GM12865 (cell line): ENCODE measurements around the gene LTA.

Experiments
- DNase-seq: peaks from one replicate; pipeline ENCODE4 v3.0.0; 2010; ENCODE audit warnings: low read depth
- H3K4me3 ChIP-seq: 2 replicates; pipeline ENCODE4 v1.5.1; 2011; ENCODE audit warnings: mild to moderate bottlenecking, low read depth, low read length, control low read depth
- TF ChIP-seq, protein P1 (sequence below): IDR thresholded peaks from 2 replicates; pipeline ENCODE4 v1.5.1; 2011; ENCODE audit warnings: low read length, control low read depth, low read depth, inconsistent platforms; ENCODE audit not compliant: insufficient read depth; ENCODE audit errors: missing control alignments

Gene LTA

DNA sequence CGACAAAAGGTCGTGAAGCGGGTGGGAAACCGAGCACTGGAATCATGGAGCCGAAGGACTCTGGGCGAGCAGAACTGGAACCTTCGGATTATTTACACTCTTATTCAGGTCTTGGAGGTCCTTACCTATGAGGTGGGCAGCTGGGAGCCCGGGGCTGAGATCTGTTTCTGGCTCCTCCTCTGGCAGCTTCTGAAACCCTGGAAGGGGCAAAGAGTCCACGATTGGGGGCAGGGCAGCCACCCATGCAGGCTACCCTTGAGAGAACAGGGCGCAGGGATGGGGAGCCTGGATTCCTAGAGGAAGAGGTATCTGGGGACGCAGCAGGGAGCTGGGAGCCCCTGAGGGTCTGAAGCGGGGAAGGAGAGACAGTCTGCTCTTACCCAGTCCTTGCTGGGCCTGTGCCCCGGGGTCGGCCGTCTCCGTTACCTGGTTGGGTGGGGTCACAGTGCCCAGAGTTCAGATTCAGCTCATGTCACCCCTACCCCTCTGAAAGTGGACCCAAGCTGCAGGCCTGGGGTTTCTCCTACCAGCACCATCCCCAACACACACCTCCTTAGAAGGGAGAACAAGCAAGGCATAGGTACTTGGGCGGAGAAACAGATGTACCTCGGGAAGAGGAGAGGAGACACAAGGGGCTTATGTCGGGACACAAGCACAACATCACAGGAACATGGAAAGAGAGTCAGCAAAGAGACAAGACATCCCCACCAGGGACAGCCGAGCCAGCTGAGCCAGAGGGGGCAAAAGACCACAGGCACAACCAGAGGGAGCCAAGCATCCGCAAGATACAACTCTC, 9.5 kb downstream of the LTA start:
- TF ChIP-seq, protein P1, sequence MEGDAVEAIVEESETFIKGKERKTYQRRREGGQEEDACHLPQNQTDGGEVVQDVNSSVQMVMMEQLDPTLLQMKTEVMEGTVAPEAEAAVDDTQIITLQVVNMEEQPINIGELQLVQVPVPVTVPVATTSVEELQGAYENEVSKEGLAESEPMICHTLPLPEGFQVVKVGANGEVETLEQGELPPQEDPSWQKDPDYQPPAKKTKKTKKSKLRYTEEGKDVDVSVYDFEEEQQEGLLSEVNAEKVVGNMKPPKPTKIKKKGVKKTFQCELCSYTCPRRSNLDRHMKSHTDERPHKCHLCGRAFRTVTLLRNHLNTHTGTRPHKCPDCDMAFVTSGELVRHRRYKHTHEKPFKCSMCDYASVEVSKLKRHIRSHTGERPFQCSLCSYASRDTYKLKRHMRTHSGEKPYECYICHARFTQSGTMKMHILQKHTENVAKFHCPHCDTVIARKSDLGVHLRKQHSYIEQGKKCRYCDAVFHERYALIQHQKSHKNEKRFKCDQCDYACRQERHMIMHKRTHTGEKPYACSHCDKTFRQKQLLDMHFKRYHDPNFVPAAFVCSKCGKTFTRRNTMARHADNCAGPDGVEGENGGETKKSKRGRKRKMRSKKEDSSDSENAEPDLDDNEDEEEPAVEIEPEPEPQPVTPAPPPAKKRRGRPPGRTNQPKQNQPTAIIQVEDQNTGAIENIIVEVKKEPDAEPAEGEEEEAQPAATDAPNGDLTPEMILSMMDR = no peak
- DNase-seq = no peak

DNA sequence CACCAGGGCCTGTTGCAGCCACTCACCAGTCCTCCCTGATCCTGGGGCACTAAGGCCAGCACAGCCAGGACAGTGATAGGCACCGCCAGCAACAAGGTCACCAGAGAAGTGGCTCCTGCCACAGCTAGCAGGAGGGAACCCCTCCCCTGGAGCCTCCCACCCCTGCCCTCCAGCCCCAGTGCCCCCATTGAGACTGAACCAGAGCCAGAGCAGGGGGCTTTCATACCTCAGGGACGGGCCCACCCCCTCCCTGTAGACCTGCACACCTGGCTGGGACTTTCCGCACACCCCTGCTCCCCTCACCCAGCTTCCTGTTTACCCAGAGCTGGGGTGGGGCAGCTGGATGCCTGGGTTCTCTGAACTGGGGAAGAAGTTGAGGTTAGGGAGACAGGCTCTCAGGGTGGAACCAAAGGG, 10.1 kb downstream of the LTA start, which contains the start of gene LTB:
Gene LTB (minus strand): TSS at position 195 of the 414 bp plus-strand sequence. CDS start 7 bp downstream, at position 188.
- peak; percentile 55 for DNase-seq
- peak within 1 kb of the TSS; percentile 84 for H3K4me3 ChIP-seq
- TF ChIP-seq, protein P1 = no peak

More for the DNA sequence above, 9.5 kb downstream of the LTA start:
- peak overlapping the region; percentile 84 for H3K4me3 ChIP-seq

DNA sequence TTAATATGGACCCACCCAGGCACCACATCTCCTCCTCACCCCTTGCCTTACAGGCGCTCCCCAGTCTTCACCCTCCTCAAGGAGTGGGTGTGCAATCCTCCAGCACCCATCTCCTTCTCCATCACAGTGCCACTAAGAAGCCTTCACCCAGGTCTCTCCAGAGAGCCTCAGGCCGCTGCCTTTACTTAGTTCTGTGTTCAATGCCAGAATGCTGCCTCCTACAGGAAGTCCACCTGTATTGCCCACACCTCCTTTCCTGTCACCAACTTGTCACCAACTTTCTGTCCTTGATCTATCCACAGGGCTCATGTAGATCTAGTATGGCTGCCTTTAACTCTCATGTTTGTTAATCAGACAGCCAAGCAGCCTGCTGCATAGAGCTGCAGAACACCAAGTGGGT, 13.4 kb downstream of the LTA start:
- TF ChIP-seq, protein P1 = peak; percentile 62
- no peak overlapping the region for H3K4me3 ChIP-seq
- DNase-seq = peak; percentile 83

DNA sequence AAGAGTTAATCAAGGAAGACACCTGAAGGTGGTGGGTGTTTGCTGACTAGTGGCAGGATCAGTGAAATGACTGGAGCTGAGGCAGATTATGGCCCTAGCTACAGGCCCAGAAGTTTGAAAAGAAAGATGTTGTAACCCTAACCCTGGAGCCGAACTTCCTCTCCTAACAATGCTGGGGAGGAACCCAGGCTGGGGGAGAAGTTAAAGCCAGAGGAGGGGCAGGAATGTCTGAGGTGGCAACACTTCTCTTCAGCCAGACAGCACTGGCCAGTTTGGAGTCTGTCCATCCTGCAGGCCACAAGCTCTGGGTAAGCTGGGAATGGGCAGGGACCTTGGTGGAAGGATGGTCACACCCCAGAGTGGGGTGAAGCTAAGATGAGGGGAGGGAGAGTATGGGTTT, 13.9 kb downstream of the LTA start, which contains the start of gene LST1:
Gene LST1 (plus strand): TSS at position 270 of the 400 bp plus-strand sequence. CDS start 1,023 bp downstream, outside the sequence.
- peak within 1 kb of the TSS; percentile 52 for H3K4me3 ChIP-seq
- DNase-seq = no peak
- TF ChIP-seq, protein P1 = no peak

DNA sequence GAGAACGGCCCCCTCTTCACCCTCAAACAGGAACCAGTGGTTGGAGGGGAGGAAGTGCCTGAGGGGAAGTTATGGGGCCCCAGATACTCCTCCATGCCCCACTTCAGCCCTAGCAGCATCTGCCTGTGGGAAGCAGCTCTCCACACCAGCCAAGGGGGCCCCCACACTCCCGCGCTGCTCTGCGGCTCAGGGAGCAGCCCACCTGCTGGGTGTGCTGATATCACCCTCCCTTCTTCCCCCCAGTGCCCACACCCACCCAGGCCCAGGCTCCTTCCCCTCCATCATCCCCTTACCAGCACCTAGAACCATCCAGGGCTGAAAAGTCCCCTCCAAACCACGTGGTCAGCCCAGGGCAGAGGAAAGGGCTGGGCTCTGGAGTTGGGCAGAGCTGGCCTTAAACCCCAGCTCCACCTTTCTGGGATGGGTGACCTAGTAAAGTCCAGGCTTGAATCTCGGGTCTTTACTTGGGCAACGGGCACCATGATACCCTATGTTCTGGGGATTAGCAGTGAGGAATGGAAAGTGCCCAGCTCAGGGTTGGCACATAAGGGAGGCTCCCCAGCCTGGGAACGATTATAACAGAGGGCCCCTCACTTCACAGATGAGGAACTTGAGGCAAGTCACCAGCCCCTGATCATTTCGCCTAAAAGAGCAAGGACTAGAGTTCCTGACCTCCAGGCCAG, 14.7 kb downstream of the LTA start:
- TF ChIP-seq, protein P1 = no peak

DNA sequence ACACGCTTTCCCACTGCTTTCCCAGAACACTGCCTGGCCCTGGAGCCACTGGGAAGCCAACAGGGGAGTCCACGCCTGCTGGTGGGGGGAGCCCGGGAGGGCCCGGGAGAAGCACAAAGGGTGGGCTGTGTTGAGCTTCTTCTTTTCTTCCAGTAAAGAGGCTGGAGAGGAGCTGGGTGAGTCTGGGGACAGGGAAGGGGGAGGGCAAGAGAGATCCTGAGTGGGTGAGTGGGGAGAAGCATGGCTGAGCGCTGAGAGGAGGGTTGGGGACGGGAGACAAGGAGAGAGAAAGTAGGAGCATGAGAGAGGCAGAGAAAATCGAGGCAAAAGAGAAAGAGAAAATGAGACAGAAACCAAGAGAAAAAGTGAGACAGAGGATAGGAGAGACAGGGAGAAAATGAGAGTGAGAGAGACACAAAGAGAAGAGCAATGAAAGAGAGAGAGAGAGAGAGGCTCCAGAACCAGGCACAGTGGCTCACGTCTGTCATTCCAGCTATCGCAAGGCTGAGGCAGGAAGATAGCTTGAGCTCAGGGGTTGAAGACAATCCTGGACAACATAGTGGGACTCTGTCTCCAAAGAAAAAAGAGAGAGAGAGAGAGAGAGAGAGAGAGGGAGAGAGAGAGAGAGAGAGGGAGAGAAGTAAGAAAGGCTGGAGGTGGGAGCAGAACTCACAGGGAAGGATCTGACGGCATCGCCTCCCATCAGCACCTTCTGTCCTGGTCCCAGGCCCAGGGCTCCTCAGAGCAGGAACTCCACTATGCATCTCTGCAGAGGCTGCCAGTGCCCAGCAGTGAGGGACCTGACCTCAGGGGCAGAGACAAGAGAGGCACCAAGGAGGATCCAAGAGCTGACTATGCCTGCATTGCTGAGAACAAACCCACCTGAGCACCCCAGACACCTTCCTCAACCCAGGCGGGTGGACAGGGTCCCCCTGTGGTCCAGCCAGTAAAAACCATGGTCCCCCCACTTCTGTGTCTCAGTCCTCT, 16.0 kb downstream of the LTA start:
- TF ChIP-seq, protein P1 = no peak
- peak overlapping the region; percentile 52 for H3K4me3 ChIP-seq
- peak; percentile 49 for DNase-seq

More for the DNA sequence above, 14.7 kb downstream of the LTA start:
- DNase-seq = peak; percentile 45
- peak overlapping the region; percentile 52 for H3K4me3 ChIP-seq
